D721Med (cell line): ENCODE results near the gene HPSE2.

Experiments used
- DNase-seq: peaks from one replicate; pipeline ENCODE4 v3.0.0; 2011; ENCODE audit warnings: low spot score; ENCODE audit not compliant: insufficient read length
- FAIRE-seq: peaks from 2 replicates; lab custom pipeline; 2011; peaks lifted over from hg19 to GRCh38; lab: Jason Lieb, UNC
- TF ChIP-seq, protein P1 (sequence below): IDR thresholded peaks from 2 replicates; pipeline ENCODE4 v1.5.1; 2012; ENCODE audit warnings: mild to moderate bottlenecking, control low read depth; ENCODE audit not compliant: insufficient read depth; ENCODE audit errors: missing control alignments

The HPSE2 gene

DNA sequence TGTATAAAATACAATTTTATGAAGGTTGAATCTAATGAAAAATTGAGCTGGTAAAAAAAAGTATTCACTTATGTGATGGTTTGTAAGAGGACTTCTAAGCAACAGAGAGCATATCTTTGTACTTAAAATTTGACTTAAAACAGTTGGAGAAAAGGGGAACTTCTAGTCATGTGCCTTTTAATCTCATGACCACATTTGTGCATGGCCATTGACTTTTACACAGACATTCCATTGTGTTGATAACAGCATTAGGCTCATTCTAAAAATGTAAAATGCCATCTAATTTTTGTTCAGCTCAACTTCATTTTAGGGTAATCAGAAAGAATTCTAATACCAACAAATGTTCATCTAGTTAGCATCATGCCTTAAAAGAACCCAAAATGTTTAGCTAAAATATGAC lies 119.9 kb downstream of the HPSE2 start:
- DNase-seq (no peak), FAIRE-seq (no peak)
- TF ChIP-seq, protein P1, sequence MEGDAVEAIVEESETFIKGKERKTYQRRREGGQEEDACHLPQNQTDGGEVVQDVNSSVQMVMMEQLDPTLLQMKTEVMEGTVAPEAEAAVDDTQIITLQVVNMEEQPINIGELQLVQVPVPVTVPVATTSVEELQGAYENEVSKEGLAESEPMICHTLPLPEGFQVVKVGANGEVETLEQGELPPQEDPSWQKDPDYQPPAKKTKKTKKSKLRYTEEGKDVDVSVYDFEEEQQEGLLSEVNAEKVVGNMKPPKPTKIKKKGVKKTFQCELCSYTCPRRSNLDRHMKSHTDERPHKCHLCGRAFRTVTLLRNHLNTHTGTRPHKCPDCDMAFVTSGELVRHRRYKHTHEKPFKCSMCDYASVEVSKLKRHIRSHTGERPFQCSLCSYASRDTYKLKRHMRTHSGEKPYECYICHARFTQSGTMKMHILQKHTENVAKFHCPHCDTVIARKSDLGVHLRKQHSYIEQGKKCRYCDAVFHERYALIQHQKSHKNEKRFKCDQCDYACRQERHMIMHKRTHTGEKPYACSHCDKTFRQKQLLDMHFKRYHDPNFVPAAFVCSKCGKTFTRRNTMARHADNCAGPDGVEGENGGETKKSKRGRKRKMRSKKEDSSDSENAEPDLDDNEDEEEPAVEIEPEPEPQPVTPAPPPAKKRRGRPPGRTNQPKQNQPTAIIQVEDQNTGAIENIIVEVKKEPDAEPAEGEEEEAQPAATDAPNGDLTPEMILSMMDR = no peak

DNA sequence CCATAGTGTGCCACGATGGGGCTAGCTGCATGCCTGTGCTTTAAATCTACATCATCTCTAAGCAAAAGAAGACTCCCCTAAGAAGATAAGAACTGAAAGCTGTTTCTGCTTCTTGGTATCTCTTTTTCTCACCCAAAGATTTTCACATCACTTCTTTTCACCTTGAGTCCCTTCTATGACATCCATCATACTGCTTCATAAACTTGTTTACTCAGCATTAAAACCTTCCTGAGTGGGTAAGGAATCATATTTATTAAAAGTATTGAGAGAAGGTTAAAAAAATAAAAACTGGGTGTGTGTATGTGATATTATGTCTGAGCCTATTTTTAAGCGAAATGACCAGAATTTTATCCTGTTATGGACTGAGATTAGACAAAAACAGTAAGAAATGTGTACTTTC lies 150.3 kb downstream of the HPSE2 start:
- TF ChIP-seq, protein P1 = no peak
- FAIRE-seq (no peak), DNase-seq (no peak)

DNA sequence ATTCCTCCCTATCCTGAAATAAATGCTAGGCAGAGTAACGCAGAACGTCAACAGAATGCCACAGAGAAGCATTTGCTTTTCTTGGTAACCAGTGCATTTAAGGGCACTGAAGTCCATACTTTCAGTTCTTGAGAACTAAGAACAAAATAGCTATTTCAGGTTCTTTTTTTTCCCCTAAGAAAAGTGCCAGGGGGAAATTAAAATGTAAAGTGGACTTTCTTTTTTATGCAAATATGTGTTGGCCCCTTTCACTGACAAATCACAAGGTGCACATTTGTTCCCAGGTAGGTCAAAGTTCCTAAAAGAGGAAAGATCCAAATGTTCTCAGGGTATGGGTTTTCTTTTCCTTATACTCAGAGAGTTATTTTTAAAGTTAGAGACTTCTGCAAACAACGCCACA lies 151.5 kb downstream of the HPSE2 start:
- FAIRE-seq = no peak
- no peak for DNase-seq
- TF ChIP-seq, protein P1 = no peak

DNA sequence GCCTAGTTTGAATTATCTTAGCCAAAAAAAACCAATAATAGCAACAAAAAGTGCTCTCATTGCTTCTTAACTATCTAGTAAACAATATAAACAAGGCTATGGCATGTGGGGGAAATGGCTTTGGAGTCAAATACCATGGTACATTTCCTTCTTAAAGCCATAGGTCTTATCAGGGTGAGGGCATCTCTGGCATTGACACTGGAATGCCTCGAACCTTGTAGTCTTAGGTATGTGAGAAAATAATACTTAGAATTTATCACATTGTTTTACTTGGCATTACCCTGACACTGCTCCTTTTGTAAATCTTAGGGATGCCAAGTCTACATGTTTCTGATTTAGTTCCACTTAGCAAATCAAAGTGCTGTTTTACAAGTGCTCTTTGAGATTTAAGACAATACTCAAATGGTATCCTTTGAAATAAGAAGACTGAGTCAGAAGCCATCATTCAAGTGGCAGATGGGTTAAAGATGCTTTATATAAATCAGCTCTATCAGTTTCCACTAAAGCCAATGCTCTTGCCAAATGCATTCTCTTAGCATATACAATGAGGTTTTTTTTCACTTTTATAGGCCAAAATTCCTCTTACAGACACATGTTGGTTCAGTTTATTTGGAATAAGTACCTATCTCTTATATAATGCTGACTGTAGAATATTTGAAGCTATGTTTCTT lies 155.2 kb downstream of the HPSE2 start:
- FAIRE-seq (no peak), DNase-seq (no peak)
- TF ChIP-seq, protein P1 = no peak

DNA sequence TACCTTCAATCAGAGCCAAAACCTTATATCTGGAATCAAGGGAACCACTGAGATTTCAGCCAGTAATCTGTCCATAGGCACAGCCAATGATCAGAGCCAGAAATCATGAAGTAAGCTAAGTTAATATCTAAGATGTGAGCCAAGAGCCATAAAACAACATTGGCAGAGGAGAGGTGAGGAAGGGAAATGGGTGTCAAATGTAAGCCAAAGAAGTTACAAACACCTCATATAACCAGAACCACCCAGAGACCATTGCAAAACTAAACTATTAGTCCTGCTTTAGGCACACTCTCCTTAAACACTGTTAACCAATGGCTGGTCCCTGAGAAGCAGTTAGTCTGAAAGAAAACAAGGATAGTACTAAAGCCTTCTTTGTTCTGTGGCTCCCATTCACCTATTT lies 173.1 kb downstream of the HPSE2 start:
- TF ChIP-seq, protein P1 = no peak
- FAIRE-seq (no peak), DNase-seq (no peak)

DNA sequence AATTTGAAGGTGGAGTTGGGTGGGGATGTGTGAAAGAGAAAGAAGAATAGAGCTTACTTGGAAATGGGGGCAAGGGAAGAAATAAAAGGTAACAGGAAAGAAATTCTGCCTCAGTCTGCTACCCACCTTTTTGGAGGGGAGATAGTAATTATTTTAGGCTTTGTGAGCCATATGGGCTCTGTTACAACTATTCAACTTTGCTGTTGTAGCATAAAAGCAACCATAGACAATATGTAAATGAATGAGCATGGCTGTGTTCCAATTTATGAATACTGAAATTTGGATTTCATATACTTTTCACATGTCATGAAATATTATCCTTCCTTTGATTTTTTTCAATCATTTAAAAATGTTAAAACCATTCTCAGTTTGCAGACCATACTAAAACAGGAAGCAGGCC lies 176.9 kb downstream of the HPSE2 start:
- FAIRE-seq (no peak), DNase-seq (no peak)
- TF ChIP-seq, protein P1 = no peak

DNA sequence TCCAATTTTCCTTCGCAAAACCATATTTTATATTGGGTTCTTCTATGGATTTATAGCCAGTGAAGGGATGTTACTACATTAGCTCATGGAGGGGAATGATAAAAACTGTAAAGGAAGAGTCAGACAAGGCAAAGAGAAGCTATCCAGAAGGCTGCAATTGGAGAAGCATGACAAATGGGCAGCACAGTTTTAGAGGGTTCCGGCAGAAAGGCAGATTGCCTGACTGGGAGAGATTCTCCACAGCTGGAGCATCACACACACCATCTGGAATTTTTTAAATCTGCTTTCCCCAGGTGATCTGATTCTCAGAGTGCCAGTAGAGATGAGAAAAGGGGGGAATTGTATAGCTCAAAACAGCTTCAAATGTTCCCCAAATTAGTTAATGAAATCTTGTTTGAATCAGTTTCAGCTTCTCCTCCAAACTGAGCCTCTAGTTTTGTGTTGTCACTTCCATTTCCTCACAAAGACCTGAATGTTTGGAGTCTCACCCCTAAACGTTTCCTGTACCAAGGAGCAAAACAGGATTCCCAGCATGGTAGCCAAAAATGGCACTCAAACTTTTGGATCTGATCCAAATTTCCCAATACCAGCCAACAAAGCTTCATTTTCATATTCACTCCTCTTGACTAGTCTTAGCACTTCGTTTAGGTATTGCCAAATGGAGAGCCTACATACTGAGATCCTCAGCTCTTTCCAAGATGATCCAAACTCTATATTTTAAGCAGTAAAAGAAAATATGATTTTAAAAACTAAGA lies 177.5 kb downstream of the HPSE2 start:
- no peak for FAIRE-seq
- TF ChIP-seq, protein P1 = no peak

More for the DNA sequence above, 177.5 kb downstream of the HPSE2 start:
- no peak for DNase-seq
